HG03139 (cell line): ENCODE data around the gene IPO5.

Experiments
- ATAC-seq: cut with Tn5 transposase; IDR thresholded peaks from one replicate; pipeline ENCODE4 v1.9.1; 2021; ENCODE audit not compliant: unreplicated experiment

Gene IPO5

DNA sequence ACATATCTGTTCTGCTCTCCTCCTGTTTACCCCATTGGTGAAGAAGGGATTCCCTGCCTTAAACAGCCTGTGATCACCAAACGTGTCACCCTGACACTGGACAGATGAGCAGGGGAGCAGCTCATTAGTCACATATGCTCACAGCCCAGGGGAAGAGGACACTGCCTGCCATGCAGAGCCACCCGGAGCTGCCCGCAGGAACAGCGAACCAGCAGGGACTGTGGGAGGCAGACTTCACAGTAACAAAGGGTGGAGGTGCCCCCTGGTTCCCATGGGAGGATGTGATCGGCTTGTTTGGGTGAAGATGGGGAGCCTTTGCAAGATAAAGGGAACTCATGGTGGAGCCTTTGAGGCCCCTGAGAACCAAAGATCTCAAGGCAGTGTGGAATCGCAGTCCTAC is 100.8 kb downstream of the IPO5 start:
- ATAC-seq, result no peak

DNA sequence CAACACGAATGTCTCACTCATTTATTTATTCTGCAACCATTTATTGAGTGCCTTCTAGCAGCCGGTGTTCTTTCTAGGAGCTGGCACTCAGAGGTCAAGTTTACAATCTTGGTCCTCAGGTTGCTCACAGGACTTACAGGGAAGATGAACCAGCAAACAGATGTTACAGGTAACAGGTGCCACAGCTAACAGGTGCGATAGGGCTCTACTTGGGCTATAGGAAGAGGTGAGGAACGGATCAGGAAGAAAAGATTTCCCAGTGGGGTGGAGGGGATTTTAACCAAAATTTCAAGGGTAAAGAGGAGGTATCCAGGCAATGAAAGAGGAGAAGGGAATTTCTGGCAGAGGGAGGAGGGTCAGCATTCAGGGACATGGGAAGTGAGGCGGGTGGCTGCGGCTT is 102.1 kb downstream of the IPO5 start:
- ATAC-seq, result no peak

DNA sequence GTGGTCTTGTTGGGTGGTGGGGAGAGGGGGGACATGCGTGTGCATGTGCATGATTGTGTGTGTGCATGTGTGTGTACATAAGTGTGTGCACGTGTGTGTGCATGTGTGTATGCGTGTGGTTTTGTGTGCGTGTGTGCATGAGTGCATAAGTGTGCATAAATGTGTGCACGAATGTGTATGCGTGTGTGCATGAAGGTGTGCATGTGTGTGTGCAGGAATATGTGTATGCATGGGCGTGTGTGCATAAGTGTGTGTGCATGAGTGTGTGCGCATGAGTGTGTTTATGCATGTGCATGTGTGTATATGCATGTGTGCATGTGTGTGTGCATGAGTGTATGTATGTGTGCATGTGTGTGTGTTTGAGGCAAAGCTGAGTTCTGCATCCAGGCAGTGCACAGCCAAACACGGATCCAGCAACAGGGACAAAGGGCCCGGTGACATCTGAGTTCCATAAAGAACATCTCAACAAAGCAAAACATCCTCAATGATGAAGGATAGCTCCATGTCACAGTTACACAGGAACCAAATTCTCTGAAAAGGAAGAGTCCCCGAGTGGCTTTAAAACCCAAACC is 103.5 kb downstream of the IPO5 start:
- no peak for ATAC-seq

DNA sequence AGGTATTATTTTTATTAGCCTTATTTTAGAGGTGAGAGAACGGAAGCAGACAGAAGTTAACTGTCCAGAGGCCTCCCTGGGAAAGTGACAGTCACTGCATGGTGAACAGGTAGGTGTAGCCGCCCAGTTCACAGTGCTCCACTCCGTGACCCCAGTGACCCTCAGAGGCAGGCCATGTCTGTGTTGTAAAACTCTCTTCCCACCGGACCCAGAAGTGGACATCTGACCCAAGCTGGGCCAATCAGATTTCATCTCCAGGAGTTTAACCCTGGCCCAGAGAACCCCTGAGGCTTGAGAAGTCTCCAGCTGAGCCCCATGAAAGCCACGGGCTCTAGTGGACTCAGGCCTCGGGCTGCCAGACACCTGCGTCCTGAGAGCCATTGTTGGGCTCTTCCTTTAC is 105.8 kb downstream of the IPO5 start:
- ATAC-seq, result no peak

GRCh38 chr13:98060282-98060681 is 106.8 kb downstream of the IPO5 start:
- ATAC-seq, result no peak

DNA sequence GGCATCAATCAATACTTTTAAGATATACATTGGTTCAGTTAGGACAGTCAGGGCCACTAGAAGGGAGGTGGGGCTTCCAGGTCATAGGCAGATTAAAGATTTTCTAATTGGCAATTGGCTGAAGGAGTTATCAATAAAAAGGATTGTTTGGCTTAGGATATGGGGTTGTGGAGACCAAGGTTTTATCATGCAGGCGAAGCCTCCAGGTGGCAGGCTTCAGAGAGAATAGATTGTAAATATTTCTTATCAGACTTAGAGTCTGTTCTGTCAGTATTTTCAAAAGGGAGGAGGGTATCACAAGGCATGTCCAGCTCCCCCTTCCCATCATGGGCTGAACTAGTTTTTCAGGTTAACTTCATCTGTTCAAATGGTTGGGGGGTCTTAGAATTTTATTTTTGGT is 112.0 kb downstream of the IPO5 start:
- ATAC-seq, result no peak

DNA sequence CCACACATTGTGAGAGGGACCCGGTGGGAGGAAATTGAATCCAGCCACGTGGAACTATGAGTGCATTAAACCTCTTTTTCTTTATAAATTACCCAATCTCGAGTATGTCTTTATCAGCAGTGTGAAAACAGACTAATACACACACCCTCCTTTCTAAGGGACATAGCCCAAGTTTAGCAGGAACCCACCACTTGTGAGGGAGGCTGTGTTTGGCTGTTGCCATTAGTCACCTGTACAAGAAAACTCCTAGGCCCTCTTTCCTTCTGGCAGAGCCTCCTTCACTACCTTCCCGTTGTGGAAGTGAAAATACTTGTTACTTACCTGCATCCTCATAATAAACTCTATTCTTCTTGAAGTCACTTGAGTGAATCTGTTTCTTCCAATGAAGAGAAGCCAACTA is 113.2 kb downstream of the IPO5 start:
- no peak for ATAC-seq

DNA sequence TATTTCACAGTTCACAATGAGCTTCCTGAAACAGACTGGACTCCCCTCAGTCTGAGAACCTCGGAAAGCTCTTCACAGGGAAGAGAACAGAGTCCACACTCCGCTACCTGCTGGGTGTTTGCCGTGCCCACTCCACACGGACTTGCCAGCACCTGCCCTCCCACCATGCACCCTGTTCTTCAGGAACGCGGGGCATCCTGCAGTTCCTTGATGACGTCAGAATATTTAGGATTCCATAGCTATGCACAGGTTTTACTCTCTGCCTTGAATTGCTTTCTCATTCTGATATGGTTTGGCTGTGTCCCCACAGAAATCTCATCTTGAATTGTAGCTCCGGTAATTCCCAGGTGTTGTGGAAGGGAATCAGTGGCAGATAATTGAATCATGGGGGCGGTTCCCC is 115.0 kb downstream of the IPO5 start:
- no peak for ATAC-seq

DNA sequence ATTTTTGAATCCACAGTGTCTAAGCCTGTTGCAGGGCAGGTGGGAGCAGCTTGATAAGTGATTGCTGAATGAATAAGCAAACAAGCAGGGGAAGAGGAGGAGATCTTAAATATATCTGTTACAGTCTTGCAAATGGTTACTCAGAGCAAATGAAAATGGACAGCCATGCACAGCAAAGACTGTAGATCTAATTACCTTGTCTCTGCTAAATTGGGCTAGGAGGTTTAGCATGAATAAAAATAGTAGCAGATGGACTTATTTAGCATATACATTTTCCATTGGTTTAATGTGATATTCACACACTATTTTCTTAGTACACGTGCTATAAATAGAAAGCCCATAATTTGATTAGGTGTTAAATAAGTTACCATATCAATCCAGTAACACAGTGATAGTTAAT is 116.5 kb downstream of the IPO5 start:
- no peak for ATAC-seq

DNA sequence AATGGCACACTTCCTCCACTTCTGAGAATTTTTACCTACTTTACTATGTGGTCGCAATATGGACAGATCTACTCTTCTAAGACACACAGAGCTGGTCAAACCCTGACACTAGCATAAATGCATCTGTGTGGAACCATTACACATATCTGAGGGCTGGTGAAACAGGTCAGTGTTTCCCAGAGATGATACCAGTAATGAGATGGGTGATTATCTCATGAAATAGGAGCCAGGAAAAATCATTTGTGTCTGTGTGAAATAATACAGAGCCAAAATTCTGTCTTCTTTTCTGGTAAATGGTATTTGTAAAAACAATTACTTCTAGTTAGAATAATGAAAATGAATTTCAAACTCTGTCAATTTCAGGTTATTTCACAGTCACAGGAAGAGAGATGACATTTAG is 117.8 kb downstream of the IPO5 start:
- ATAC-seq, result no peak

DNA sequence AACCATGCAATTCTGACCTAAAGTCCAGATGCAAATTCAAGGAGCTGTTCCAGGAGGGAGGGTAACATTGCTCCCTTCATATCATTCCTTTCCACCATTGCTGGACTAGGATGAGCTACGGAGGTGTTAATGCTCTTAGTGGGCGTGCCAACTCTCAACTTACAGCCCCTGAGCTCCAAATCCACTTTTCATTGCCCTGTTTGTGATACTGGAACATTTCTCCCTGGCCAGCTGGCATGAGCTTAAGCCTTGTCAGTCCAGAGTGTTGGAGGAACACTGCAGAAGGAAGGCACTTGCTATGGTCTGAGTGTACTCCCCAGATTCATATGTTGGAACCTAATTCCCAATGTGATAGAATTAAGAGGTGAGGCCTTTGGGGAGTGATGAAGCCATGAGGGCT is 119.0 kb downstream of the IPO5 start:
- no peak for ATAC-seq
